K562 (cell line): ENCODE measurements around the gene TREH. TPM values are rescaled to one million over a fixed set of nuclear protein-coding genes. Genes with fewer than 3 reads are reported as not detected.

Experiments
- AFF4 ChIP-seq: sonication (generic); formaldehyde crosslinking; IDR thresholded peaks from 2 replicates; pipeline ENCODE4 v1.8.0; 2023; ENCODE audit warnings: mild to moderate bottlenecking, missing genetic modification reagents
- CREB1 ChIP-seq, 2 experiments: sonication (generic) in 1 of 2; formaldehyde crosslinking in 1 of 2; IDR thresholded peaks; 2 replicates each; pipeline versions ENCODE4 v1.6.1 to v1.8.0; 2012 to 2022; ENCODE audit warnings: inconsistent platforms in 1 of 2, mild to moderate bottlenecking in 1 of 2, missing genetic modification reagents in 1 of 2, moderate library complexity in 1 of 2
- CTCFL ChIP-seq: IDR thresholded peaks from 2 replicates; pipeline ENCODE4 v1.6.1; 2011; ENCODE audit warnings: borderline replicate concordance, low read depth, mild to moderate bottlenecking, moderate library complexity, low read length; ENCODE audit not compliant: insufficient read depth, poor library complexity, severe bottlenecking
- HMBOX1 ChIP-seq: sonication (generic); IDR thresholded peaks from 2 replicates; pipeline ENCODE4 v1.6.1; 2016
- HMGN3 ChIP-seq: IDR thresholded peaks from 2 replicates; pipeline ENCODE4 v1.6.1; 2011; ENCODE audit warnings: borderline replicate concordance, low read depth, mild to moderate bottlenecking, mixed read lengths, low read length; ENCODE audit not compliant: insufficient read length; ENCODE audit errors: extremely low read depth
- MAX ChIP-seq: sonication (generic); formaldehyde crosslinking; IDR thresholded peaks from 2 replicates; pipeline ENCODE4 v1.9.0; 2022; ENCODE audit warnings: mild to moderate bottlenecking, missing genetic modification reagents
- RERE ChIP-seq: sonication (generic); formaldehyde crosslinking; IDR thresholded peaks from 2 replicates; pipeline ENCODE4 v1.8.0; 2023; ENCODE audit warnings: missing genetic modification reagents, mild to moderate bottlenecking, borderline replicate concordance
- STAT5B ChIP-seq: fragments of 250-450 bp; sonication (Bioruptor Pico); IDR thresholded peaks from 2 replicates; pipeline ENCODE4 v1.8.0; 2021; ENCODE audit warnings: mild to moderate bottlenecking, inconsistent platforms
- ZBTB33 ChIP-seq: sonication (generic); formaldehyde crosslinking; IDR thresholded peaks from 2 replicates; pipeline ENCODE4 v1.8.1; 2023; ENCODE audit warnings: mild to moderate bottlenecking, missing genetic modification reagents
- ZNF140 ChIP-seq: fragments of 250-450 bp; sonication (Bioruptor Pico); IDR thresholded peaks from 2 replicates; pipeline ENCODE4 v1.8.0; 2021; ENCODE audit warnings: moderate library complexity, mild to moderate bottlenecking, inconsistent platforms
- polyA plus RNA-seq, 8 experiments: library from polyadenylated mRNA; depleted of rRNA in 4 of 8; stranded (reverse) in 5 of 8; unstranded in 3 of 8; fragments of >200 nt; fragmentation: Nextera tagmentation in 2 of 8; fragmentation: Illumina TruSeq in 1 of 8; extraction: Ambion mirVana in 2 of 8; extraction: Trizol in 1 of 8; gene quantifications; 2 replicates each; pipeline versions ENCODE4 v1.2.1 to v1.2.3, GENCODE V29; 2011 to 2014; ENCODE audit warnings: inconsistent platforms in 1 of 8, missing spikeins in 1 of 8
- total RNA-seq, 7 experiments: library from RNA; depleted of rRNA in 6 of 7; stranded (reverse); fragments of >200 nt in 6 of 7; fragmentation: Illumina TruSeq in 2 of 7; extraction: Trizol in 2 of 7; gene quantifications; 2 replicates each; pipeline versions ENCODE4 v1.2.1 to v1.2.3, GENCODE V29; 2011 to 2021; ENCODE audit warnings: low replicate concordance in 1 of 7

Gene TREH
- total and polyA plus RNA-seq, 9 of the 15 experiments (the other 6 are each of a cell fraction or from before 2014, with no cell fraction given), result 0.09 to 0.20 (median 0.11) TPM; not detected in 6

DNA sequence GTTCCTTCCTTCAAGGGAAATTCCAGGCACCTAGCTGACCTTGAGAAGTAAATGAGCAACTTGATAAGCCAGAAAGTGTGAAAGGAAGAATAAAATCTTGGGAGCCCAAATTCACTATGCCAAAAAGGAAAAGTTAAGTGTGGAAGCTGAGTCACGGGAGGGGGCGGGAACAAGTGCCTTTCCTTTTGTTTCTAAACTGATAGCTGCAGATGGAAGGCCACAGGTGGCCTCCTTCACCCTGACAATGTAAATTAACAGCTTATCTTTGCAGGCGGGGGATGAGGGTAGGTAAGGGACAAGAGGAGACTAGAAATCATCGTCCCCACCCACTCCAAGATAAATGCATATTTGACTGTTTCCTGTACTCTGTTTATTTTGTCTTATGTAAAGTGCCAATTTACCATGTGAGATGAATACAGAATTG is 36.4 kb upstream of the TREH start (continued):
- TF ChIP-seq RERE (CRISPR knock-in tag), result no peak
- no peak for TF ChIP-seq STAT5B (CRISPR knock-in tag)
- TF ChIP-seq ZBTB33 (CRISPR knock-in tag), result no peak
- no peak for TF ChIP-seq CREB1 (IDR thresholded peaks at IDR 0.05)
- TF ChIP-seq CREB1 (CRISPR knock-in tag; IDR thresholded peaks at IDR 0.05), result no peak
- TF ChIP-seq ZNF140 (CRISPR knock-in tag), result no peak
- no peak for TF ChIP-seq CTCFL
- TF ChIP-seq HMGN3, result no peak
- TF ChIP-seq MAX, result no peak
- TF ChIP-seq AFF4, result no peak
- TF ChIP-seq HMBOX1, result peak; percentile 75; the same call in 1 of the 2 replicates
